K562 (cell line): Measurements from ENCODE around the gene POLR1C.

Experiments used
- CTCF ChIP-seq, 3 experiments: IDR thresholded peaks in 2 of 3; conservative IDR thresholded peaks in 1 of 3; 2 replicates each; pipeline ENCODE4 v1.5.1; 2011 to 2012; ENCODE audit warnings: low read length in 3 of 3, mild to moderate bottlenecking in 3 of 3, control low read depth in 2 of 3, improper control_type of control experiment in 1 of 3, inconsistent platforms in 1 of 3, low read depth in 1 of 3, mixed read lengths in 1 of 3, moderate library complexity in 1 of 3; ENCODE audit not compliant: insufficient read depth in 2 of 3
- KLF13 ChIP-seq: fragments of 450-650 bp; IDR thresholded peaks from 2 replicates; pipeline ENCODE4 v1.6.1; 2016; ENCODE audit warnings: missing genetic modification characterization, low read depth, mild to moderate bottlenecking, missing compliant biosample characterization, moderate library complexity, borderline replicate concordance
- REST ChIP-seq, 2 experiments: fragments of 450-650 bp; formaldehyde crosslinking in 1 of 2; IDR thresholded peaks; 2 replicates each; pipeline versions ENCODE4 v1.4.0 to v1.6.1; 2014 to 2020; ENCODE audit warnings: mild to moderate bottlenecking in 2 of 2, borderline replicate concordance in 1 of 2, low read depth in 1 of 2
- SPI1 ChIP-seq: IDR thresholded peaks from 2 replicates; pipeline ENCODE4 v1.6.1; 2011; ENCODE audit warnings: low read depth, low read length, control low read depth, borderline replicate concordance
- USF1 ChIP-seq: sonication (generic); formaldehyde crosslinking; IDR thresholded peaks from 2 replicates; pipeline ENCODE4 v1.9.0; 2022; ENCODE audit warnings: mild to moderate bottlenecking, missing genetic modification reagents
- ZZZ3 ChIP-seq: fragments of 450-650 bp; IDR thresholded peaks from 2 replicates; pipeline ENCODE4 v1.6.1; 2016; ENCODE audit warnings: antibody characterized with exemption, mild to moderate bottlenecking, moderate library complexity

DNA sequence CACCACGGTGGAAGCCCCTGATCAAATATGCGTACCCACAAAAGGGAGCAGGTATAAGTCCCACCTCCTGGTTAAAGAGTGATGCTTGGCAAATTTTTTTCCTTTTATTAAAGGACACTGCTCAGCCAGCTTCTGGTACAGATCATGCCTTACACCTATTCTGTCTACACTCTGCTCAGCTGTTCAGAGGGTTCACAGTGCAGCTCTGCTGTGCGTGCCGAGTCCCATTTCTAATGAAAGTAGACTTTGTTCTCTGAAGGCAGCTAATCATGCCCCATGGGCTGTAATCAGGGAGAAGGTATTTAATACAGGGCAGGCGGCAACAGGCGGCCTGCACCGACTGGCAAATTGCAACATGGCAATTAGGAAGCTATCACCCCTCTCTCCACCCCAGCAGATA lies 23.1 kb upstream of the POLR1C start:
- no peak for TF ChIP-seq REST (IDR thresholded peaks at IDR 0.05; ENCODE audit: borderline replicate concordance)
- TF ChIP-seq REST (CRISPR knock-in tag; IDR thresholded peaks at IDR 0.05; ENCODE audit: low read depth) = no peak
- no peak for TF ChIP-seq CTCF (IDR thresholded peaks at IDR 0.05 in 2 of 3, conservative IDR thresholded peaks at IDR 0.05 in 1 of 3; ENCODE audit: insufficient read depth in 2 of 3, low read depth in 1 of 3, low read length in 3 of 3)
- TF ChIP-seq SPI1 = no peak
- no peak for TF ChIP-seq USF1 (CRISPR knock-in tag)
- no peak for TF ChIP-seq ZZZ3
- no peak for TF ChIP-seq KLF13
